ENCODE measurements around the gene ZCCHC9. TPM values are rescaled to one million over a fixed set of nuclear protein-coding genes. Genes with fewer than 3 reads are reported as not detected.
"Not testable (repeated sequence)": the region's sequence is repeated elsewhere in the genome, so short reads cannot be mapped to it uniquely, and the experiment has no call there.

Gene ZCCHC9
- total RNA-seq, 1 donor from 2014 or later = 23.5 TPM

GRCh38 chr5:81305785-81306184, 4.4 kb downstream of the ZCCHC9 start:
- DNase-seq (ENCODE audit: low spot score) = no peak

GRCh38 chr5:81308836-81309235, 7.4 kb downstream of the ZCCHC9 start:
- DNase-seq (ENCODE audit: low spot score) = no peak

- DNase-seq (ENCODE audit: low spot score) = no peak
Measured at GRCh38 chr5:81310402-81311063, 9.1 kb downstream of the ZCCHC9 start.

GRCh38 chr5:81313278-81313677, 11.9 kb downstream of the ZCCHC9 start:
- DNase-seq (ENCODE audit: low spot score) = no peak

GRCh38 chr5:81313686-81314085, 12.3 kb downstream of the ZCCHC9 start:
- no peak for DNase-seq (ENCODE audit: low spot score)

GRCh38 chr5:81314581-81314980, 13.2 kb downstream of the ZCCHC9 start:
- no peak for DNase-seq (ENCODE audit: low spot score)

- no peak for DNase-seq (ENCODE audit: low spot score)
Measured at GRCh38 chr5:81315336-81315735, 13.9 kb downstream of the ZCCHC9 start.

- DNase-seq (ENCODE audit: low spot score) = no peak
Measured at GRCh38 chr5:81315830-81316229, 14.4 kb downstream of the ZCCHC9 start.

GRCh38 chr5:81316571-81316970, 15.2 kb downstream of the ZCCHC9 start:
- no peak for DNase-seq (ENCODE audit: low spot score)

GRCh38 chr5:81317536-81317935, 16.1 kb downstream of the ZCCHC9 start:
- no peak for DNase-seq (ENCODE audit: low spot score)

- no peak for DNase-seq (ENCODE audit: low spot score)
Measured at GRCh38 chr5:81326554-81326953, 25.2 kb downstream of the ZCCHC9 start.

GRCh38 chr5:81334304-81335061, 33.1 kb downstream of the ZCCHC9 start:
- DNase-seq (ENCODE audit: low spot score) = no peak

GRCh38 chr5:81335946-81336345, 34.6 kb downstream of the ZCCHC9 start:
- DNase-seq (ENCODE audit: low spot score) = no peak

GRCh38 chr5:81336556-81336955, 35.2 kb downstream of the ZCCHC9 start:
- DNase-seq (ENCODE audit: low spot score) = no peak

GRCh38 chr5:81337803-81338202, 36.4 kb downstream of the ZCCHC9 start:
- no peak for DNase-seq (ENCODE audit: low spot score)

- DNase-seq (ENCODE audit: low spot score) = not testable (repeated sequence)
Measured at GRCh38 chr5:81338213-81338612, 36.8 kb downstream of the ZCCHC9 start.

- DNase-seq (ENCODE audit: low spot score) = no peak
Measured at GRCh38 chr5:81344736-81345135, 43.3 kb downstream of the ZCCHC9 start.

GRCh38 chr5:81345411-81346003, 44.1 kb downstream of the ZCCHC9 start:
- DNase-seq (ENCODE audit: low spot score) = no peak

- no peak for DNase-seq (ENCODE audit: low spot score)
Measured at GRCh38 chr5:81349161-81349560, 47.8 kb downstream of the ZCCHC9 start.

- DNase-seq (ENCODE audit: low spot score) = no peak
Measured at GRCh38 chr5:81350507-81350906, 49.1 kb downstream of the ZCCHC9 start.

GRCh38 chr5:81353189-81353588, 51.8 kb downstream of the ZCCHC9 start:
- DNase-seq (ENCODE audit: low spot score) = no peak

- no peak for DNase-seq (ENCODE audit: low spot score)
Measured at GRCh38 chr5:81354093-81354492, 52.7 kb downstream of the ZCCHC9 start.

Measured in mesenteric fat pad (tissue), 1 donor.